ENCODE results near the gene CST9L. TPM values are rescaled to one million over a fixed set of nuclear protein-coding genes. Genes with fewer than 3 reads are reported as not detected.

Gene CST9L
- polyA plus RNA-seq, 1 donor from 2014 or later, result not detected

GRCh38 chr20:23570178-23570760 is 2.0 kb upstream of the CST9L start:
- Mint-ChIP-seq H3K4me3 (no peak overlapping the region), H3K9me3 (peaks cover 0 to 4% (median 4%) of the 10 kb centered on the region in 3 donors), H3K27ac (no peak overlapping the region), H3K36me3 (peaks cover 3% of the 10 kb centered on the region), H3K27me3 (peaks cover 1% of the 10 kb centered on the region), H3K4me1 (peaks cover 0 to 3% (median 0%) of the 10 kb centered on the region in 3 donors)

- Mint-ChIP-seq H3K27ac (no peak overlapping the region), H3K4me3 (no peak overlapping the region), H3K9me3 (peaks cover 0 to 4% (median 4%) of the 10 kb centered on the region in 3 donors), H3K4me1 (peaks cover 0 to 3% (median 0%) of the 10 kb centered on the region in 3 donors), H3K36me3 (peaks cover 3% of the 10 kb centered on the region), H3K27me3 (peaks cover 1% of the 10 kb centered on the region)
These were observed 1.3 kb upstream of the CST9L start for GRCh38 chr20:23569570-23569969.

GRCh38 chr20:23568971-23569330 is 667 bp upstream of the CST9L start:
- Mint-ChIP-seq H3K4me3 (no peak overlapping the region), H3K36me3 (peaks cover 3% of the 10 kb centered on the region), H3K27ac (no peak overlapping the region), H3K4me1 (peaks cover 0 to 3% (median 0%) of the 10 kb centered on the region in 3 donors), H3K27me3 (peaks cover 1% of the 10 kb centered on the region), H3K9me3 (peaks cover 0 to 4% (median 0%) of the 10 kb centered on the region in 3 donors)

GRCh38 chr20:23566199-23566932 is 1.9 kb downstream of the CST9L start:
- Mint-ChIP-seq H3K4me1 (peaks cover 0 to 3% (median 0%) of the 10 kb centered on the region in 3 donors), H3K27me3 (peaks cover 1% of the 10 kb centered on the region), H3K36me3 (peaks cover 3% of the 10 kb centered on the region), H3K27ac (no peak overlapping the region), H3K4me3 (no peak overlapping the region), H3K9me3 (peaks cover 0 to 14% (median 11%) of the 10 kb centered on the region in 3 donors)

GRCh38 chr20:23565503-23566045 is 2.7 kb downstream of the CST9L start:
- Mint-ChIP-seq H3K9me3 (peaks cover 0 to 13% (median 11%) of the 10 kb centered on the region in 3 donors), H3K4me1 (peaks cover 0 to 3% (median 0%) of the 10 kb centered on the region in 3 donors), H3K36me3 (peaks cover 3% of the 10 kb centered on the region), H3K27me3 (peaks cover 1% of the 10 kb centered on the region), H3K4me3 (no peak overlapping the region), H3K27ac (no peak overlapping the region)

GRCh38 chr20:23564927-23565326 is 3.4 kb downstream of the CST9L start:
- Mint-ChIP-seq H3K9me3 (peaks cover 3 to 15% (median 14%) of the 10 kb centered on the region in 3 donors), H3K36me3 (peaks cover 3% of the 10 kb centered on the region), H3K27ac (no peak overlapping the region), H3K27me3 (peaks cover 1% of the 10 kb centered on the region), H3K4me1 (peaks cover 0 to 3% (median 0%) of the 10 kb centered on the region in 3 donors), H3K4me3 (no peak overlapping the region)

GRCh38 chr20:23562721-23563342 is 5.5 kb downstream of the CST9L start:
- H3K4me3 Mint-ChIP-seq, result peak overlapping the region in 1 of 4 donors; percentile 39
- H3K36me3 Mint-ChIP-seq, result no peaks in the 10 kb centered on the region
- no peak overlapping the region for H3K27ac Mint-ChIP-seq
- H3K9me3 Mint-ChIP-seq, result peaks cover 5 to 27% (median 18%) of the 10 kb centered on the region in 3 donors
- H3K4me1 Mint-ChIP-seq, result peaks cover 0 to 3% (median 0%) of the 10 kb centered on the region in 3 donors
- H3K27me3 Mint-ChIP-seq, result peaks cover 1% of the 10 kb centered on the region

- Mint-ChIP-seq H3K9me3 (peaks cover 4 to 19% (median 9%) of the 10 kb centered on the region in 3 donors), H3K4me1 (no peaks in the 10 kb centered on the region), H3K27me3 (no peaks in the 10 kb centered on the region), H3K27ac (no peak overlapping the region), H3K36me3 (no peaks in the 10 kb centered on the region), H3K4me3 (no peak overlapping the region)
These were observed 13.9 kb downstream of the CST9L start for GRCh38 chr20:23554401-23554800.

GRCh38 chr20:23551786-23552185 is 16.5 kb downstream of the CST9L start:
- H3K4me3 Mint-ChIP-seq, result no peak overlapping the region
- H3K36me3 Mint-ChIP-seq, result no peaks in the 10 kb centered on the region
- H3K27ac Mint-ChIP-seq, result no peak overlapping the region
- H3K27me3 Mint-ChIP-seq, result no peaks in the 10 kb centered on the region
- peaks cover 0 to 3% (median 2%) of the 10 kb centered on the region in 3 donors for H3K9me3 Mint-ChIP-seq
- no peaks in the 10 kb centered on the region for H3K4me1 Mint-ChIP-seq

- peaks cover 0 to 2% (median 0%) of the 10 kb centered on the region in 3 donors for H3K9me3 Mint-ChIP-seq
- no peaks in the 10 kb centered on the region for H3K27me3 Mint-ChIP-seq
- H3K4me3 Mint-ChIP-seq, result no peak overlapping the region
- no peaks in the 10 kb centered on the region for H3K4me1 Mint-ChIP-seq
- H3K36me3 Mint-ChIP-seq, result peaks cover 2% of the 10 kb centered on the region
- H3K27ac Mint-ChIP-seq, result no peak overlapping the region
These were observed 16.9 kb downstream of the CST9L start for GRCh38 chr20:23551383-23551782.

GRCh38 chr20:23550227-23550626 is 18.1 kb downstream of the CST9L start:
- Mint-ChIP-seq H3K9me3 (peaks cover 0 to 2% (median 0%) of the 10 kb centered on the region in 3 donors), H3K4me3 (no peak overlapping the region), H3K27ac (no peak overlapping the region)

GRCh38 chr20:23548408-23548807 is 19.9 kb downstream of the CST9L start:
- Mint-ChIP-seq H3K4me3 (no peak overlapping the region), H3K27ac (no peak overlapping the region), H3K27me3 (no peaks in the 10 kb centered on the region), H3K4me1 (no peaks in the 10 kb centered on the region), H3K36me3 (peaks cover 2% of the 10 kb centered on the region), H3K9me3 (no peaks in the 10 kb centered on the region)

More at GRCh38 chr20:23550227-23550626, 18.1 kb downstream of the CST9L start:
- Mint-ChIP-seq H3K36me3 (peaks cover 2% of the 10 kb centered on the region), H3K4me1 (no peaks in the 10 kb centered on the region), H3K27me3 (no peaks in the 10 kb centered on the region)

GRCh38 chr20:23547613-23548012 is 20.7 kb downstream of the CST9L start:
- Mint-ChIP-seq H3K4me3 (no peak overlapping the region), H3K27ac (no peak overlapping the region), H3K9me3 (peaks cover 0 to under 1% (median 0%) of the 10 kb centered on the region in 3 donors), H3K36me3 (peaks cover 2% of the 10 kb centered on the region), H3K27me3 (no peaks in the 10 kb centered on the region), H3K4me1 (no peaks in the 10 kb centered on the region)

GRCh38 chr20:23546435-23547144 is 21.7 kb downstream of the CST9L start:
- Mint-ChIP-seq H3K36me3 (peaks cover 2% of the 10 kb centered on the region), H3K9me3 (peaks cover 0 to 1% (median 0%) of the 10 kb centered on the region in 3 donors), H3K27me3 (no peaks in the 10 kb centered on the region), H3K4me3 (no peak overlapping the region), H3K27ac (no peak overlapping the region), H3K4me1 (no peaks in the 10 kb centered on the region)
